GM12865 (cell line): Measurements from ENCODE around the gene LRRN1.
"Not testable (repeated sequence)": the region's sequence is repeated elsewhere in the genome, so short reads cannot be mapped to it uniquely, and the experiment has no call there.

Experiments
- DNase-seq: peaks from one replicate; pipeline ENCODE4 v3.0.0; 2010; ENCODE audit warnings: low read depth
- H3K4me3 ChIP-seq: 2 replicates; pipeline ENCODE4 v1.5.1; 2011; ENCODE audit warnings: mild to moderate bottlenecking, low read depth, low read length, control low read depth
- CTCF ChIP-seq: IDR thresholded peaks from 2 replicates; pipeline ENCODE4 v1.5.1; 2011; ENCODE audit warnings: low read length, control low read depth, low read depth, inconsistent platforms; ENCODE audit not compliant: insufficient read depth; ENCODE audit errors: missing control alignments

The LRRN1 gene

GRCh38 chr3:3881050-3881449, 81.8 kb downstream of the LRRN1 start:
- no peak overlapping the region for H3K4me3 ChIP-seq
- no peak for DNase-seq
- no peak for TF ChIP-seq CTCF

GRCh38 chr3:3887311-3887710, 88.1 kb downstream of the LRRN1 start:
- H3K4me3 ChIP-seq = not testable (repeated sequence)

GRCh38 chr3:3893590-3893989, 94.4 kb downstream of the LRRN1 start:
- no peak overlapping the region for H3K4me3 ChIP-seq
- no peak for TF ChIP-seq CTCF
- DNase-seq = no peak

More at GRCh38 chr3:3887311-3887710, 88.1 kb downstream of the LRRN1 start:
- not testable (repeated sequence) for DNase-seq
